ENCODE measurements around the gene PHKB.

Gene PHKB

DNA sequence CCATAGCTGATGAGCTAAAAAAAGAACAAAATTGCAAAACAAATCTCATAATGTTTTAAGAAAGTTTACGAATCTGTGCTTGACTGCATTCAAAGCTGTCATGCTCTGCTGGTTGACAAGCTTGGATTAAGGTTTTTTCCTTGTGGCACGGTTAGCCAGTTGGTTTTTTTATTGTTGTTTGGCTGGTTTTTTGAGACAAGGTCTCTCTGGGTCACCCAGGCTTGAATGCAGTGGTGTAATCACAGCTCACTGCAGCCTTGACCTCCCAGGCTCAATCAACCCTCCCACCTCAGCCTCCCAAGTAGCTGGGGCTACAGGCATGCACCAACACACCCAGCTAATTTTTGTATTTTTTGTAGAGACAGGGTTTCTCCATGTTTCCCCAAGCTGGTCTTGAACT, 45.7 kb downstream of the PHKB start:
- H3K4me3 ChIP-seq (replicated peaks; ENCODE audit: insufficient read depth, low read length): no peak overlapping the region
- no peak for TF ChIP-seq POLR2AphosphoS5 (IDR thresholded peaks at IDR 0.05; ENCODE audit: low read depth)
- TF ChIP-seq, protein P1, sequence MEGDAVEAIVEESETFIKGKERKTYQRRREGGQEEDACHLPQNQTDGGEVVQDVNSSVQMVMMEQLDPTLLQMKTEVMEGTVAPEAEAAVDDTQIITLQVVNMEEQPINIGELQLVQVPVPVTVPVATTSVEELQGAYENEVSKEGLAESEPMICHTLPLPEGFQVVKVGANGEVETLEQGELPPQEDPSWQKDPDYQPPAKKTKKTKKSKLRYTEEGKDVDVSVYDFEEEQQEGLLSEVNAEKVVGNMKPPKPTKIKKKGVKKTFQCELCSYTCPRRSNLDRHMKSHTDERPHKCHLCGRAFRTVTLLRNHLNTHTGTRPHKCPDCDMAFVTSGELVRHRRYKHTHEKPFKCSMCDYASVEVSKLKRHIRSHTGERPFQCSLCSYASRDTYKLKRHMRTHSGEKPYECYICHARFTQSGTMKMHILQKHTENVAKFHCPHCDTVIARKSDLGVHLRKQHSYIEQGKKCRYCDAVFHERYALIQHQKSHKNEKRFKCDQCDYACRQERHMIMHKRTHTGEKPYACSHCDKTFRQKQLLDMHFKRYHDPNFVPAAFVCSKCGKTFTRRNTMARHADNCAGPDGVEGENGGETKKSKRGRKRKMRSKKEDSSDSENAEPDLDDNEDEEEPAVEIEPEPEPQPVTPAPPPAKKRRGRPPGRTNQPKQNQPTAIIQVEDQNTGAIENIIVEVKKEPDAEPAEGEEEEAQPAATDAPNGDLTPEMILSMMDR (IDR thresholded peaks at IDR 0.05; ENCODE audit: insufficient read depth, low read length): no peak
- no peak for TF ChIP-seq SPI1 (IDR thresholded peaks at IDR 0.05; ENCODE audit: borderline replicate concordance, low read depth)
- no peak for TF ChIP-seq GABPA (IDR thresholded peaks at IDR 0.05; ENCODE audit: low read depth)
- no peak overlapping the region for H3K27ac ChIP-seq (replicated peaks)
- no peaks in the 10 kb centered on the region for H3K27me3 ChIP-seq (ENCODE audit: insufficient read depth, poor library complexity, severe bottlenecking)
- no peak for DNase-seq (ENCODE audit: low read depth in 1 of 2, low spot score in 1 of 2)

DNA sequence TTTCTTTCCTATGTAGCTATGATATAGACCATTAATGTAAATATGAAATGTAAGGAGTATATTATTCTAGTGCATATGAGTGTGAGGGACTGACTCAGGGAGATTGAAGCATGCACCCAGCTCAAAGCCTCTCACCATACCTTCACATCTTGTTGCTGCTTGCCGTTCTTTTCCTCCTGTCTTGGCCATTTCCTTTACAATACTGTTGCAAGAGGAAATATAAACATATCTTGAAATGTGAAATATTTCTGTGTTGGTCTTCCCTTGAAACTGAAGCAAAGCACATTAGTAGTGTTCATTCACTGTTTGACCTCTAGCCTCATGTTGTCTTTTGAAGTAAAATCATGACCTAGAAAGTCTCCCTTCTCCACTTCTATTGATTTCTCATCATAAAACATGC, 46.6 kb downstream of the PHKB start:
- TF ChIP-seq, protein P2, sequence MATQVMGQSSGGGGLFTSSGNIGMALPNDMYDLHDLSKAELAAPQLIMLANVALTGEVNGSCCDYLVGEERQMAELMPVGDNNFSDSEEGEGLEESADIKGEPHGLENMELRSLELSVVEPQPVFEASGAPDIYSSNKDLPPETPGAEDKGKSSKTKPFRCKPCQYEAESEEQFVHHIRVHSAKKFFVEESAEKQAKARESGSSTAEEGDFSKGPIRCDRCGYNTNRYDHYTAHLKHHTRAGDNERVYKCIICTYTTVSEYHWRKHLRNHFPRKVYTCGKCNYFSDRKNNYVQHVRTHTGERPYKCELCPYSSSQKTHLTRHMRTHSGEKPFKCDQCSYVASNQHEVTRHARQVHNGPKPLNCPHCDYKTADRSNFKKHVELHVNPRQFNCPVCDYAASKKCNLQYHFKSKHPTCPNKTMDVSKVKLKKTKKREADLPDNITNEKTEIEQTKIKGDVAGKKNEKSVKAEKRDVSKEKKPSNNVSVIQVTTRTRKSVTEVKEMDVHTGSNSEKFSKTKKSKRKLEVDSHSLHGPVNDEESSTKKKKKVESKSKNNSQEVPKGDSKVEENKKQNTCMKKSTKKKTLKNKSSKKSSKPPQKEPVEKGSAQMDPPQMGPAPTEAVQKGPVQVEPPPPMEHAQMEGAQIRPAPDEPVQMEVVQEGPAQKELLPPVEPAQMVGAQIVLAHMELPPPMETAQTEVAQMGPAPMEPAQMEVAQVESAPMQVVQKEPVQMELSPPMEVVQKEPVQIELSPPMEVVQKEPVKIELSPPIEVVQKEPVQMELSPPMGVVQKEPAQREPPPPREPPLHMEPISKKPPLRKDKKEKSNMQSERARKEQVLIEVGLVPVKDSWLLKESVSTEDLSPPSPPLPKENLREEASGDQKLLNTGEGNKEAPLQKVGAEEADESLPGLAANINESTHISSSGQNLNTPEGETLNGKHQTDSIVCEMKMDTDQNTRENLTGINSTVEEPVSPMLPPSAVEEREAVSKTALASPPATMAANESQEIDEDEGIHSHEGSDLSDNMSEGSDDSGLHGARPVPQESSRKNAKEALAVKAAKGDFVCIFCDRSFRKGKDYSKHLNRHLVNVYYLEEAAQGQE (IDR thresholded peaks at IDR 0.05; ENCODE audit: insufficient replicate concordance, low read depth): no peak
- TF ChIP-seq POLR2AphosphoS5 (IDR thresholded peaks at IDR 0.05; ENCODE audit: low read depth) (no peak), SPI1 (IDR thresholded peaks at IDR 0.05; ENCODE audit: borderline replicate concordance, low read depth) (no peak), GABPA (IDR thresholded peaks at IDR 0.05; ENCODE audit: low read depth) (no peak)
- TF ChIP-seq, protein P1 (IDR thresholded peaks at IDR 0.05; ENCODE audit: insufficient read depth, low read length): no peak
- no peaks in the 10 kb centered on the region for H3K27me3 ChIP-seq (ENCODE audit: insufficient read depth, poor library complexity, severe bottlenecking)
- H3K4me3 ChIP-seq (replicated peaks; ENCODE audit: insufficient read depth, low read length): no peak overlapping the region
- no peak overlapping the region for H3K27ac ChIP-seq (replicated peaks)
- DNase-seq (ENCODE audit: low read depth in 1 of 2, low spot score in 1 of 2): no peak

DNA sequence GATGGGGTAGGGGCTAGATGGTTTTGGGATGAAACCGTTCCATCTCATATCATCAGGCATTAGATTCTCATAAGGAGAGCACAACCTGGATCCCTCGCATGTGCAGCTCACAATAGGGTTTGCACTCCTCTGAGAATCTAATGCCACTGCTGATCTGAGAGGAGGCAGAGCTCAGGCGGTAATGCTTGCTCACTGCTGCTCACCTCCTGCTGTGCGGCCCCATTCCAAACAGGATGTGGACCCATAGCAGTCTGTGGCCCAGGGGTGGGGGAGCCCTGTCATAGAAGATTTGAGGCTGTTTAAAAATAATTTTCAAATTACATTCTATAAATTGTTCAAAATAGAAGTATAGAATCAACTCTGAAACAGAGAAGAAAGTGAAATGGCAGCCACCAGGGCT, 50.8 kb downstream of the PHKB start:
- Histone ChIP-seq H3K27ac (replicated peaks) (no peak overlapping the region), H3K4me3 (replicated peaks; ENCODE audit: insufficient read depth, low read length) (no peak overlapping the region), H3K27me3 (ENCODE audit: insufficient read depth, poor library complexity, severe bottlenecking) (no peaks in the 10 kb centered on the region)
- TF ChIP-seq, protein P2 (IDR thresholded peaks at IDR 0.05; ENCODE audit: insufficient replicate concordance, low read depth): no peak
- TF ChIP-seq POLR2AphosphoS5 (IDR thresholded peaks at IDR 0.05; ENCODE audit: low read depth) (no peak), SPI1 (IDR thresholded peaks at IDR 0.05; ENCODE audit: borderline replicate concordance, low read depth) (no peak), GABPA (IDR thresholded peaks at IDR 0.05; ENCODE audit: low read depth) (no peak)
- TF ChIP-seq, protein P1 (IDR thresholded peaks at IDR 0.05; ENCODE audit: insufficient read depth, low read length): no peak
- no peak for DNase-seq (ENCODE audit: low read depth in 1 of 2, low spot score in 1 of 2)

DNA sequence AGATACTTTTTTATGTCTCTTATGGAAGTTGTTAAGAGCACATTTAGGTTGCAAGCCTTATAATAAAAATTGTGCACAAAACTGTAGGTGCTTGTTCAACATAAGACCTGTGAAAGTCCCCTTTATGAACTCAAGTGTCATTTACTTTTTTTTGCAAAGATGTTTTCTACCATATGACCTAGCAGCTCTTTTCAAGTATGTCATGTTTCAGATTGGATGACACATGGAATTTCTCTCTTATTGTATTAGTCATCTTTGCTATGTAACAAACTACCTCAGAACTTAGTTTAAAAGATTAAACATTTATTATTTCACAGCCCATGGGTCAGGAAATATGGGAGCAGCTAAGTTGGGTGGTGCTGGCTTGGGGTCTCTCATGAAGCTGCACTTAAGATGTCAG, 57.9 kb downstream of the PHKB start:
- DNase-seq (ENCODE audit: low read depth in 1 of 2, low spot score in 1 of 2): no peak
- Histone ChIP-seq H3K27ac (replicated peaks) (no peak overlapping the region), H3K4me3 (replicated peaks; ENCODE audit: insufficient read depth, low read length) (no peak overlapping the region), H3K27me3 (ENCODE audit: insufficient read depth, poor library complexity, severe bottlenecking) (no peaks in the 10 kb centered on the region)
- no peak for TF ChIP-seq GABPA (IDR thresholded peaks at IDR 0.05; ENCODE audit: low read depth)
